ENCODE measurements around the gene NKX6-2.
"Not testable (repeated sequence)": the region's sequence is repeated elsewhere in the genome, so short reads cannot be mapped to it uniquely, and the experiment has no call there.

The NKX6-2 gene

GRCh38 chr10:132812520-132812919 is 26.6 kb upstream of the NKX6-2 start:
- DNase-seq: no peak

DNA sequence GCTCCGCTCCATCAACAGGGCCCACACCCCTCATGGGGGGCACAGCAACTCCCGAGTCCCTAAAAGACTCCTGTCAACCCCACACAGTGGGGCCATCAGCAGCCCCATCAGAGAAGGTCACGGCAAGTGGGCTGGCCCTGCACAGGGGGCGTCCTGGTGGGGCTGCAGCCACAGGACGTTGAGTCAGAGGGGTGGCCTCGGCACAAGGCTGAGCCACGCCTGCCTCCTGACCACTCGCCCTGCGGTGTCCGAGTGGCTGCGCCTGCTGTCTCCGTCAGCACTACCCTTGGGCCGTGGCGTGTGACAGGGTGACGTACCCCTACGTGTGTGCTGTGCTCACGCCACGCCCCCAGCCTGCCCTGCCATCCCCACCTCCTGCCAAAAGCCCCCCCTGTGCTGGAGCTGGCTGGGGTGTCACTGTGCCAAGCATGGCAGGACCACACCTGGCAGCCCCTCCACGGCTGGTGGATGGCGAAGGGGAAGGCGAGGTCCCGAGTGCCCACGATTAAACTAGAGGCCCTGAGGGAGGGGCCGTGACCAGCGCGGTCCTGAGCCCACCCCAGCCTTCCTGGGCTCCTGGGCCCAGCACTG is 26.0 kb upstream of the NKX6-2 start:
- DNase-seq: no peak

DNA sequence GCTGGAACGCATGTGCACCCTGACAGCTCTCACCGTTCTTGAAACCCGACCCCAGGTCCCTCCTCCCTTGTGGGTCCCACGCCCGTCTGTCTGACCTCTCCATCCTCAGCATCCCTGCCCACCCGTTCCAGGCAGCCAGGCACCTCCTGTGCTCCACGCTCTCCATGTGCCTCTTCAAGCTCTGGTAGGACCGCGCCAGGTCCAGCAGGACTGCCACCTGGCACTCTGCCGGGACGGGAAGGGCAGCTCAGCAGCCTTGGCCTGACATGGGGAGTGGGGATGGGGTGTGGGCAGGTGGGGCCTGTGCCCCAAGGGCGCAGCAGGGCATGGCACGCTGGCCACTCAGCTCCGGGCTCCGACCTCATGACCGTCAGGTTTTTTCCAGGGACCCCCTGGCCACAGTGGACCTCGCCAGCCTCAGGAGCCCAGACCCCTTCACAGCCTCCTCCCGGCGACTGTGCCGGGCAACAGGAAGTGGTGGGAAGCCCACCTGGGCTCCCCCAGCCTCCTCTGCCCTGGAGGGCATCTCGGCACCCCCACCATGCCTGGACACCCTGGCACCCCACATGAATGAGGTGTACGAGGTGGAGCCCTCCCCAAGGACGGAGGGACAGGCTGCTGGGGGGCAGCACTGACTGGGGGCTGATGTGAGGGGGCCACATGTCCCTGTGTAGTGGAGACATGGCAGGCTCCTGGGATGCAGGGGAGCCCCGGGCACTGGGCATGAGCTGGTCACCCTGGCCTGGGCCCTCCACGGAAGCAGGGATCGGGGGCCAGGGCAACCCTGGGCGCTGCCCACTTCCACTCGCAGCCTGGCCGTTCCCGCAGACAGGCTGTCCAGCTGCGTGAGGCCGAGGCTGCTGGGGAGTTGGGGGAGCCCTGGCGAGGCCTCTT is 25.1 kb upstream of the NKX6-2 start:
- DNase-seq: no peak

- DNase-seq: no peak
Observed at GRCh38 chr10:132810141-132810806, 24.3 kb upstream of the NKX6-2 start.

DNA sequence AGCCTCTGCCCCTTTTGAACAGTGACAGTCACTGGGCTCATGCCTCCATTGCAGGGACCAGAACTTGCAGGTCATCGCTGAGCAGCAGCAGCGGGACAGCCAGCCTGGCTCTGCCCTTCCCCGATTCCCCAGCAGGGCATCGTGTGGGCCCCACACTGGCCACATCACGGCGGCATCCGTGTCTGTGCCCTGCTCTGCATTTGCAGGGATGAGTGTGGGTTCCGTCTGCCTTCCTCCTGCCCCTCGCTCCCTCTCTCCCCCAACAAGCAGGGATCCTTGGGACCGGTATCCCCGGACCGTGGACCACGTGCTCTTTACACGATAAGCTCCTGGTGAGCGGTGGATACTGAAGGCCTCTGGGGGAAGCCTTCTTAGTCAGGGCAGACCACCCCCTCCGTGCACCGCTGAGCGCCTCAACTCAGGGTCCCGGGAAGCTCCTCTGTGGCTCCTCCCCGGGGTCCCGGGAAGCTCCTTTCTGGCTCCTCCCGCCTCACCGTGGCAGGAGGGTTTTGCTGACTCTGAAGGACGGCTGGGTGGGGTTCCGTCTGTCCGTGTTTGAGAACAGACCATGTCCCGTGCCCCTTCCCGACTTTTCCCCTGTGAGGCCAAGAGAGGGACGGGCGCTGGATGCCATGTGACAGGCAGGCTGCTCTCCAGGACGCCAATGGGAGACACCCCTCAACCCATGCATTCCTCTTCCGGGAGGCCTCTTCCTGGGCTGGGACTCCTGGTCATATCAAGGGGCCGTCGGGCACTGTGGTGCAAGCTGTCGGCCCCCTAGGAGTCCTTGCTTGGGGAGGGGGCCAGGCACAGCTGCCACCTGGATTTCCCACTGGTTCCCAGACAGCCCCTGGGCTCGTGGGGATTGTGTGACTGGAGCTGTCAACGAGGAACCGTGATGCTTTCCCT is 23.5 kb upstream of the NKX6-2 start:
- no peak for DNase-seq

DNA sequence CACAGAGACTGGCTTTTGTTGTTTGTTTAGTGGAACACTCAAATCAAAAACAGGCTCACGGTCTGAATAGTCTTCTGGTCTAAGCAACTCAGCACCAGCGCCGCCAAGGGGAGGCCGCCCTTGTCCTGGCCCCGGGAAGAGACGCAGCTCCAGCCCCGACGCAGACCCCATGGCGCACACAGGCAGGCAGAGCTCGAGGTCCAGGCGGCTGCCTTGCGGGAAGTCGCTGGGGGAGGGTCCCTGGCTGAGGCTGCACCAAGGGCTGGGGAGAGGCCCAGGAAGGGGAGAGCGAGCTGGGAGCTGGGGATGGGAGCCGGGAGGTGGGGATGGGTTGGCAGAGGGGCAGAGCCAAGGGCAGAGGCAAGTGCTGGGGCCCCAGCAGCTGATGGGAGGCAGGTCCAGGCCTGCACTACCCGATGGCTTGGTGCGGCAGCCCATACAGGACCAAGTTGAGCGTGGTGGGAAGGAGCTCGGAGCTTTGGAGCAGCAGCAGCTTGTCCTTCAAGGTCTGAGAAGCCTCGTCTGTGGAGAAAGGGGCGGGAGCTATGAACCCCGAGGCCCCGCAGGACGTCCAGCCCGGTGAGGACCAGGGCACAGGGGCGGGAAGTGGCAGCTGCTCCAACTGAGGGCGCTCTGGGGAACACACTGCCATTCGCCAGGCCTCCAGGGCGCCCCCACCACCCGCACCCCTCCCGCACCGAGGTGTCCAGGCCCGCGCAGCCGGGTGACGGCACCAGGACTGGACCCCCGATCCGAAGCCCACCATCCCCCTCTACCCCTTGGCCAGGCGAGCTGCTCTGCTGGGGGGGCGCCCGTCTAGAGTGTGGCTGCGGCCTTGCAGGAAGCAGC is 22.7 kb upstream of the NKX6-2 start:
- peak; percentile 75 for DNase-seq

- no peak for DNase-seq
Observed at GRCh38 chr10:132807621-132808049, 21.7 kb upstream of the NKX6-2 start.

DNA sequence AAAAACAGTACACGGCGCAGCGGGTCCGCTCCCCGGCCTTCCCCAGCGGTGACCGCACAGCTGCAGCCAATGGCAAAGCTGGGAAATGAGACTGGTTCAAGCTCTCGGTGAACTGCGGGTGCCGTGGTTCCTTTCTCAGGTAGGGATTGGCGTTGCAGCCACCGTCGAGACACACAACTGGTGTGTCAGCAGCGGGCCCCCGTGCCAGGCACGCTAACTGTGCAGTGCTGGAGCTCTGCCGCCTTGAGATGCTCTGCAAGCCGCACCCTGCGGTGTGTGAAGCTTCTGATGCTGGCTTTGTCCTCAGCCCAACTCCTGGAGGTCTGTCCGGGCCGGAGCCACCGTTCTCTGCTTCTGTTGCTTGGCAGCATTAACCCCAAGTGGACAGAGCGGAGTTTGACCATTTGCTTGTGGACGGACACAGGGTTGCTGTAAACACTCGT is 20.6 kb upstream of the NKX6-2 start:
- DNase-seq: no peak

GRCh38 chr10:132806110-132806509 is 20.2 kb upstream of the NKX6-2 start:
- no peak for DNase-seq

DNA sequence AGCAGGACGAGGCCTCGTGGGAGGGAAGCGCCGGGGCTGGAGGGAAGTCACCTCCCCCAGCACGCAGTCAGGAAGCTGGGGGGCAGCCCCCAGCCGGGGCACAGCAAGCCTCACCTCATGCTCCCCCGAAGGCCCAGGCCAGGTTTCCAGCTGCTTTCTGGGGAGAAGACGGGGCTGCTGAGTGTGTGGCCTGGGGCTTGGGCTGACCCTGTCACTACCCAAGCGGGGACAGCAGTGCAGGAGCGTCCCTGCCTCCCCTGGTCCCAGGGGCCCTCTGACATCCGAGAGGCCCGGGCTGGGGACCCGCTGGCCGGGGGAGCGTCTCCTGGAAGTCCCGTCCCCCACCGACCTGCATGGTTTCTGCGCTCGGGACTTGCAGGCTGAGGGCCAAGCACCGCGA is 19.7 kb upstream of the NKX6-2 start:
- no peak for DNase-seq

DNA sequence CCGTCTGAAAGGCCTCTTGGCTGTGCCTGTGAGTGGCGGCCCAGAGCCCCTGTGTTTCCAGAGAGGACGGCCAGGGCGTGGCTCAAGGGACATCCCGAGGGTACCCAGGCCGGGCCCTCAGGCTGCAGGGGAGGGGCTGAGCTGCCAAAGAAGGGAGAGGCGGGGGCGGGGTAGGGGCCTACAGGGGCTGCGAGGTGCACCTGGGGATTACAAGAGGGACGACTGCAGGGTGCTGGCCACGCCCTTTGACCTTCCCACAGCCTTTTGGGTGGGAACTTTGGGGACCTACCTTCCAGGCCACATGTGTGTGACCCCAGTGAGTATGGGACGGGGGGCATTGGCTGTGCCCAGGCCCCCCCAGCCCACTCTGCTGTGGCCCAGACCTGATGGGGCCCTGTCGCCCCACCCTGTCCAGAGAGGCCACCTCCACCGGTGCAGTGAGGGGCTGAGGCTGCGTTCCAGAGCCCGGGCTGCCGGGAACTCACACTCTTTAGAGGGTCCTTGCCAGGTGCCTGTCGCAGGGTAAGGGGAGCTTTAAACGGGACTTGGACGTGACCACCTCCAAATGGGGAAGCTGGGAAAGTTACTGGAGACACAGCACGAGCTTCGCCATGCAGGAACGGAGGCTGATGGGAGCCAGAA is 19.0 kb upstream of the NKX6-2 start:
- DNase-seq: no peak

GRCh38 chr10:132804287-132804686 is 18.3 kb upstream of the NKX6-2 start:
- no peak for DNase-seq

- DNase-seq: peak; percentile 70
Observed at GRCh38 chr10:132803416-132804210, 17.7 kb upstream of the NKX6-2 start.

- peak; percentile 27 for DNase-seq
Observed at GRCh38 chr10:132802694-132803320, 16.9 kb upstream of the NKX6-2 start.

DNA sequence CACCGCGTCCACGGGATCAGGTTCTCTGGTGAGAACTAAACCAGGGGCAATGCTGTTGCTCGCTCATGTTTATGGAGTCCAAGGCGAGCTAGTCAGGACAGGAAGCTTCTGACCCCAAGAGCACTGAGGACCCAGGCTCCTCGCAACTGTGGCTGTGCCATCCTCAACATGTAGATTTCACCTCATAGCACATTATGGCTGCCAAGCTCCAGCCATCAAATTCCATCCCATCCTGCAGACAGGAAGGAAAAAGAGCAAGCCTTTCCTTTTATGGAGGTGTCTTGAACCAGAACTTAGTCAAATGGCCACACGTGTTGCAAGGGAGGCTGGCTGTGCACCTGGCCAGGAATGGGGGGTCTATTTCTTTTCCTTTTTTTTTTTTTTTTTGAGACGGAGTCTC is 16.1 kb upstream of the NKX6-2 start:
- no peak for DNase-seq

DNA sequence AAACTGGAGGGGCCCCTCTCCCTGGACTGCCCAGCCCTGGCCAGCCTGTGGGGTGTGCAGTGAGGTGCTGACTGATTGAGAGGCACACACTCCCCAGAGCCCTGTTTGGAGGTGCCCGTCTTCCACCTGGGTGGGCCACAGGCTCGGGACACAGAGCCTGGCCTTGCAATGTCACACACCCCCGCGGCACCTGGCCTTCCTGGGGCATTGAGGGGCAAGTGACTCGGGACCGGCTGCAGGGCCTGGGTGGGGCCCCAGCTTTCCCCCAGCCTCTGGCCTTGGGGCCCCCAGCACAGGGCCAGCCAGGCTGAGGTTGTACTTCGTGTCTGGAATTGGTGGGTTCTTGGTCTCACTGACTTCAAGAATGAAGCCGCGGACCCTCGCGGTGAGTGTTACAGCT is 13.9 kb upstream of the NKX6-2 start:
- DNase-seq: no peak

DNA sequence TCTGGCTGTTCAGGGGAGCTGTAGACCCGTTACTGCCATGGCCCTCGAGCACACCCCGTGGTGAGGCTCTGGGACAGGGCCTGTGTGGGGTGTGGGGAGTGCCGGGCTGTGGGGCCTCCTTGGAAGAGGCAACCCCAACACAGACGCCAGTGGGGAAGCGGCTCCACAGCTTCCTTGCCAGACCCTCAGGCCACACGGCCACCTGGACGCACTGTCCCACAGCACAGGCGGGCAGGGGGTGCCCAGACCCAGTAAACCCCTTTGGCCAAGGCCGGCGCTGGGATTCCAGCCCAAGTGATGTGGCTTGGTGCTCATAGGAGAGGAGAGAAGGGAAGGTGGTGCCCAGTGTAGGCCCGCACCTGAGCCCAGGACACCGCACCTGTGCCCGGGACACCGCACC is 12.9 kb upstream of the NKX6-2 start:
- DNase-seq: no peak

GRCh38 chr10:132798403-132798802 is 12.5 kb upstream of the NKX6-2 start:
- no peak for DNase-seq

DNA sequence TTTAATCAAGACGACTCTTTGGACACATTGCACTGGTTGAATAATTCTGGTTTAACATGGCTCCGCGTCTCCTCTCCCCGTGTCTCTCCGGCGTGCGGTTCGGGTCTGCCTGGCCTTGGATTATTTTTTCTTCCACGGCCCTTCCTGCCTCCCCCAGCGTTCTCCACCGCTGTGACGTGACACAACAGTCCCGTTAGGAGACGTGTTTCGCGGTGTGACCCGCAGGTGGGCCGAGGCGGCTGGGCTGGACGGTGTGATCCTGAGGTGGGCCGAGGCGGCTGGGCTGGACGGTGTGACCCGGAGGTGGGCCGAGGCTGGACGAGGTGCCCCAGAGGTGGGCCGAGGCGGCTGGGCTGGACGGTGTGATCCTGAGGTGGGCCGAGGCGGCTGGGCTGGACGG is 12.0 kb upstream of the NKX6-2 start:
- DNase-seq: not testable (repeated sequence)

DNA sequence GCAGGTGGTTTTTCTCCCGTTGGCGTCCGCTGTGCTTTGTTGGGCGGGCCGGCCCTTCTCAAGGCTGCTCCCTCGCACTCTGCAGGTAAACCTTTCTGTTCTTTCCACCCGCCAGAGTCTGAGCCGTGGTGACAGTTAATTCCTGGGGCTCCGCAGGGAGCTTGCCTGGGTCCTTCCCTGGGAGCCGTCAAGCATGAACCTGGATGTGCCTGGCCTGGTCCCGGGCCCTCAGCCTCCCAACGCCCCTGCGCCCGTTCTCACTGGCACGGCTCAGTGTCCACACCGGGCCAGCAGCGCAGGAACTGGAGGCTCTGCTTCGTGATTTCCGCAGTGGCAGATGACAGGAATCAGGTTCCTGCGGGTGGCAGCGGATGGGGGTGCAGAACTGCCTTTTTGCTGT is 10.9 kb upstream of the NKX6-2 start:
- no peak for DNase-seq

Measured in eye (tissue), 1 donor.